MM.1S (cell line): ENCODE results near the gene MANEAL.

Source experiments
- DNase-seq: peaks from one replicate; pipeline ENCODE4 v3.0.0-alpha.2; 2015
- H2AFZ ChIP-seq: fragments of 300-600 bp; sonication (generic); 2 replicates; pipeline ENCODE4 v1.6.0; 2016; ENCODE audit warnings: antibody characterized with exemption, low read length
- H3F3A ChIP-seq: fragments of 300-600 bp; sonication (generic); 2 replicates; pipeline ENCODE4 v1.6.1; 2016; ENCODE audit warnings: mild to moderate bottlenecking, antibody characterized with exemption, low read length, moderate library complexity, mixed read lengths; ENCODE audit not compliant: insufficient read depth
- H3K27ac ChIP-seq: fragments of 300-600 bp; sonication (generic); 2 replicates; pipeline ENCODE4 v1.5.1; 2016; ENCODE audit warnings: mild to moderate bottlenecking, low read length
- H3K27me3 ChIP-seq: fragments of 300-600 bp; sonication (generic); replicated peaks from 2 replicates; pipeline ENCODE4 v1.6.0; 2016; ENCODE audit warnings: low read length; ENCODE audit not compliant: insufficient read depth
- H3K36me3 ChIP-seq: fragments of 300-600 bp; sonication (generic); replicated peaks from 2 replicates; pipeline ENCODE4 v1.6.1; 2016; ENCODE audit warnings: mild to moderate bottlenecking, low read length, mixed read lengths; ENCODE audit not compliant: insufficient read depth
- H3K4me1 ChIP-seq: fragments of 300-600 bp; sonication (generic); 2 replicates; pipeline ENCODE4 v1.6.1; 2016; ENCODE audit warnings: low read length, mixed read lengths
- H3K4me2 ChIP-seq: fragments of 300-600 bp; sonication (generic); 2 replicates; pipeline ENCODE4 v1.6.0; 2016; ENCODE audit warnings: low read depth, low read length
- H3K4me3 ChIP-seq: fragments of 300-600 bp; sonication (generic); 2 replicates; pipeline ENCODE4 v1.5.1; 2016; ENCODE audit warnings: low read length, mixed read lengths
- H3K79me2 ChIP-seq: fragments of 300-600 bp; sonication (generic); 2 replicates; pipeline ENCODE4 v1.6.1; 2016; ENCODE audit warnings: mixed run types, low read length, mixed read lengths
- H3K9ac ChIP-seq: fragments of 300-600 bp; sonication (generic); 2 replicates; pipeline ENCODE4 v1.6.1; 2016; ENCODE audit warnings: low read length, mixed read lengths
- H3K9me2 ChIP-seq: fragments of 300-600 bp; sonication (generic); replicated peaks from 2 replicates; pipeline ENCODE4 v1.6.1; 2016; ENCODE audit warnings: mild to moderate bottlenecking, low read length, mixed read lengths; ENCODE audit not compliant: insufficient read depth
- H3K9me3 ChIP-seq: fragments of 300-600 bp; sonication (generic); replicated peaks from 2 replicates; pipeline ENCODE4 v1.6.1; 2016; ENCODE audit warnings: mild to moderate bottlenecking, low read length, mixed read lengths; ENCODE audit not compliant: insufficient read depth
- H4K20me1 ChIP-seq: fragments of 300-600 bp; sonication (generic); 2 replicates; pipeline ENCODE4 v1.6.1; 2016; ENCODE audit warnings: mild to moderate bottlenecking, low read length, moderate library complexity, mixed read lengths; ENCODE audit not compliant: insufficient read depth
- CTCF ChIP-seq: fragments of 300-600 bp; sonication (generic); IDR thresholded peaks from 2 replicates; pipeline ENCODE4 v1.5.1; 2016; ENCODE audit warnings: antibody characterized with exemption, low read length, mixed read lengths
- EZH2 ChIP-seq: fragments of 300-600 bp; sonication (generic); optimal IDR thresholded peaks from 2 replicates; pipeline ENCODE3; 2017; ENCODE audit warnings: low read depth, mild to moderate bottlenecking, antibody characterized with exemption, low read length, mixed read lengths
- EZH2phosphoT487 ChIP-seq: fragments of 300-600 bp; sonication (generic); IDR thresholded peaks from 2 replicates; pipeline ENCODE4 v1.6.1; 2018; ENCODE audit warnings: antibody characterized with exemption, low read length

MANEAL gene

GRCh38 chr1:37817481-37817880, 23.8 kb downstream of the MANEAL start:
- Histone ChIP-seq H3K79me2 (no peaks in the 10 kb centered on the region), H3K27me3 (no peaks in the 10 kb centered on the region), H3K27ac (no peak overlapping the region), H2AFZ (no peak overlapping the region), H3K9me3 (no peaks in the 10 kb centered on the region), H4K20me1 (no peaks in the 10 kb centered on the region), H3K9me2 (no peaks in the 10 kb centered on the region), H3K36me3 (peaks cover 9% of the 10 kb centered on the region), H3K4me2 (no peak overlapping the region), H3K4me3 (no peak overlapping the region), H3F3A (no peaks in the 10 kb centered on the region), H3K9ac (no peak overlapping the region), H3K4me1 (no peaks in the 10 kb centered on the region)
- TF ChIP-seq EZH2 (no peak), EZH2phosphoT487 (no peak), CTCF (no peak)
- DNase-seq = no peak

GRCh38 chr1:37821481-37821880, 27.8 kb downstream of the MANEAL start:
- Histone ChIP-seq H3K4me3 (no peak overlapping the region), H3K27ac (no peak overlapping the region), H3K4me1 (no peaks in the 10 kb centered on the region), H3F3A (no peaks in the 10 kb centered on the region), H2AFZ (no peak overlapping the region), H3K9me2 (no peaks in the 10 kb centered on the region), H3K9me3 (no peaks in the 10 kb centered on the region), H4K20me1 (no peaks in the 10 kb centered on the region), H3K36me3 (peaks cover 13% of the 10 kb centered on the region), H3K79me2 (no peaks in the 10 kb centered on the region), H3K4me2 (no peak overlapping the region), H3K27me3 (no peaks in the 10 kb centered on the region), H3K9ac (no peak overlapping the region)
- TF ChIP-seq EZH2phosphoT487 = no peak
- no peak for TF ChIP-seq EZH2
- TF ChIP-seq CTCF = no peak
- no peak for DNase-seq

- no peak overlapping the region for H3K4me2 ChIP-seq
These were observed 29.5 kb downstream of the MANEAL start for GRCh38 chr1:37822906-37823815.

More at GRCh38 chr1:37822906-37823815, 29.5 kb downstream of the MANEAL start:
- TF ChIP-seq EZH2 (no peak), CTCF (no peak), EZH2phosphoT487 (no peak)
- Histone ChIP-seq H3K36me3 (peaks cover 13% of the 10 kb centered on the region), H3F3A (no peaks in the 10 kb centered on the region), H3K9me3 (no peaks in the 10 kb centered on the region), H4K20me1 (no peaks in the 10 kb centered on the region), H3K27ac (no peak overlapping the region), H2AFZ (no peak overlapping the region), H3K27me3 (no peaks in the 10 kb centered on the region), H3K4me3 (no peak overlapping the region), H3K4me1 (no peaks in the 10 kb centered on the region), H3K9me2 (no peaks in the 10 kb centered on the region), H3K9ac (no peak overlapping the region), H3K79me2 (no peaks in the 10 kb centered on the region)
- no peak for DNase-seq
